Effector CD8-positive, alpha-beta T cell (primary cell): ENCODE measurements around the gene ARHGEF26.

Source experiments
- DNase-seq: peaks from one replicate; lab custom pipeline; 2025; lab: John Stamatoyannopoulos, UW

Gene ARHGEF26

GRCh38 chr3:154113609-154114008 lies 7.6 kb upstream of the ARHGEF26 start:
- DNase-seq, result no peak

GRCh38 chr3:154115332-154115731 lies 5.9 kb upstream of the ARHGEF26 start:
- DNase-seq, result no peak

- no peak for DNase-seq
Observed at GRCh38 chr3:154119951-154120350, 1.2 kb upstream of the ARHGEF26 start.

- DNase-seq, result no peak
Observed at GRCh38 chr3:154121701-154122551, 736 bp downstream of the ARHGEF26 start.

GRCh38 chr3:154122552-154122911 lies 1.3 kb downstream of the ARHGEF26 start:
- DNase-seq, result no peak

GRCh38 chr3:154122912-154123559 lies 1.8 kb downstream of the ARHGEF26 start:
- DNase-seq, result no peak

GRCh38 chr3:154123906-154124305 lies 2.7 kb downstream of the ARHGEF26 start:
- no peak for DNase-seq

- no peak for DNase-seq
Observed at GRCh38 chr3:154125378-154126030, 4.3 kb downstream of the ARHGEF26 start.

- no peak for DNase-seq
Observed at GRCh38 chr3:154126651-154127050, 5.5 kb downstream of the ARHGEF26 start.

- no peak for DNase-seq
Observed at GRCh38 chr3:154129625-154130024, 8.4 kb downstream of the ARHGEF26 start.

GRCh38 chr3:154130540-154130939 lies 9.3 kb downstream of the ARHGEF26 start:
- DNase-seq, result no peak

GRCh38 chr3:154131830-154132229 lies 10.6 kb downstream of the ARHGEF26 start:
- DNase-seq, result no peak

- DNase-seq, result no peak
Observed at GRCh38 chr3:154132777-154133375, 11.7 kb downstream of the ARHGEF26 start.

GRCh38 chr3:154135511-154136173 lies 14.5 kb downstream of the ARHGEF26 start:
- no peak for DNase-seq

- DNase-seq, result no peak
Observed at GRCh38 chr3:154137036-154137435, 15.8 kb downstream of the ARHGEF26 start.

- no peak for DNase-seq
Observed at GRCh38 chr3:154139996-154140436, 18.8 kb downstream of the ARHGEF26 start.

GRCh38 chr3:154142608-154143007 lies 21.4 kb downstream of the ARHGEF26 start:
- no peak for DNase-seq

- DNase-seq, result no peak
Observed at GRCh38 chr3:154143873-154144272, 22.7 kb downstream of the ARHGEF26 start.

GRCh38 chr3:154144825-154145465 lies 23.8 kb downstream of the ARHGEF26 start:
- DNase-seq, result no peak

- DNase-seq, result no peak
Observed at GRCh38 chr3:154148541-154148940, 27.4 kb downstream of the ARHGEF26 start.

GRCh38 chr3:154149286-154149685 lies 28.1 kb downstream of the ARHGEF26 start:
- no peak for DNase-seq
